Vagina (tissue), 2 donors: Measurements from ENCODE around the gene PRKCE.

Source experiments
- CTCF ChIP-seq, 3 experiments: fragments of 450-650 bp in 2 of 3; fragments of 200-600 bp in 1 of 3; sonication (generic) in 1 of 3; IDR thresholded peaks; one replicate each; pipeline ENCODE4 v1.5.1; 2017 to 2019; ENCODE audit warnings: antibody characterized with exemption in 3 of 3, mild to moderate bottlenecking in 2 of 3, moderate library complexity in 2 of 3
- POLR2A ChIP-seq, 2 donors: fragments of 450-650 bp; IDR thresholded peaks; one replicate each; pipeline ENCODE4 v1.6.1; 2017; ENCODE audit warnings: antibody characterized with exemption in 2 of 2, mild to moderate bottlenecking in 2 of 2, moderate library complexity in 2 of 2

GRCh38 chr2:46077522-46078107 lies 426.1 kb downstream of the PRKCE start:
- no peak for TF ChIP-seq CTCF (IDR thresholded peaks at IDR 0.05)
- TF ChIP-seq POLR2A (IDR thresholded peaks at IDR 0.05), result no peak
